Activated CD4-positive, alpha-beta T cell treated with anti-CD3 and anti-CD28 coated beads for 4 hours (primary cell): ENCODE data around the gene LIG3.
"Not testable (repeated sequence)": the region's sequence is repeated elsewhere in the genome, so short reads cannot be mapped to it uniquely, and the experiment has no call there.

Experiments
- DNase-seq, 2 donors: peaks; one replicate each; pipeline ENCODE4 v3.0.0-alpha.2; 2020

LIG3 gene

DNA sequence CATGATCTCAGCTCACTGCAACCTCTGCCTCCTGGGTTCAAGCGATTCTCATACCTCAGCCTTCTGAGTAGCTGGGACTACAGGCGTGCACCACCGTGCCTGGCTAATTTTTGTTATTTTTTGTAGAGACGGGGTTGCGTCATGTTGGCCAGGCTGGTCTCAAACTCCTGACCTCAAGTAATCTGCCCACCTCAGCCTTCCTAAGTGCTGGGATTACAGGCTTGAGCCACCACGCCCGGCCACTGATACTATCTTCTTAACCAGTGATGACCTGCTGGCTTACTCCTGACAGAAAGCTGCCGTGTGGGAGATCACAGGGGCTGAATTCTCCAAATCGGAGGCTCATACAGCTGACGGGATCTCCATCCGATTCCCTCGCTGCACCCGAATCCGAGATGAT lies 20.7 kb downstream of the LIG3 start:
- DNase-seq: not testable (repeated sequence)

- no peak for DNase-seq
Measured at GRCh38 chr17:35001549-35001948, 21.2 kb downstream of the LIG3 start.

GRCh38 chr17:35002876-35003551 lies 22.7 kb downstream of the LIG3 start:
- no peak for DNase-seq

DNA sequence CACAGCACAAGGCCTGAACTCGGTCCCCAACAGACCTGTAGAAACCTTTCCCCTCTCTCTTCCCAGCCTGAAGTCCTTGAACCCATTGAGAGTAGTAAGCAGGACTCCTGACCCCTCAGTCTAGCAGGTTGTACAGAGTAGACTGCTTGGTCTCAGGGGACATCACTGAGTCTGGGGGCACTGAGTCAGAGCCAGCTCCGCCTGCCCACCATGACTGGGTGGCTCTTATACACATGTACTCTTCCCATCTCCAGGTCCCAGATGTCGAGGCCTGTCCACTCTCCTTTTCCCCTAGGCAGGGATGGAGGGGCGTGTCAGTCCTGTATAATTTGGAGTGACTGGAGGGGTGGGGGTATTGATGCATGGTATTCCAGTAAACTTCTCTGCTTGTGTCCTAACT lies 23.5 kb downstream of the LIG3 start:
- DNase-seq: no peak

DNA sequence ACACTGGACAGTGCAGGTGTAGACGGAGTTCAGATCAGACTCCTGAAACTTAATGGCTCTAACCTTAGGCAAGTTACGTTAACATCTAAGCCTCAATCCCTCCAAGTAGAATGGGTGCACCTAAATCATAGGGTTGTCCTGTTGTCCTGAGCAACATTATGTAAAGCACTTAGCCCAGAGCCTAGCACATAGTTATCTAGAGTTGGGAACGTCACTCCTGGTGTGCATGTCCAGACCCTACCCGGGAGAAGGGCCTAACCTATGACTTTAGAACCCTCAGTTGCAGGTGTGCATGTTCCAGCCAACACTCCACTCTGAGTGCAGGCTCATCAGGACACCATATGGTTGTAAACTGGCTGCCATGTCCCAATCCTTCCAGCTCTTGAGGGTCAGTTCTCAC lies 26.0 kb downstream of the LIG3 start:
- no peak for DNase-seq

- no peak for DNase-seq
Measured at GRCh38 chr17:35006961-35007360, 26.6 kb downstream of the LIG3 start.

GRCh38 chr17:35010093-35010492 lies 29.8 kb downstream of the LIG3 start:
- DNase-seq: no peak

DNA sequence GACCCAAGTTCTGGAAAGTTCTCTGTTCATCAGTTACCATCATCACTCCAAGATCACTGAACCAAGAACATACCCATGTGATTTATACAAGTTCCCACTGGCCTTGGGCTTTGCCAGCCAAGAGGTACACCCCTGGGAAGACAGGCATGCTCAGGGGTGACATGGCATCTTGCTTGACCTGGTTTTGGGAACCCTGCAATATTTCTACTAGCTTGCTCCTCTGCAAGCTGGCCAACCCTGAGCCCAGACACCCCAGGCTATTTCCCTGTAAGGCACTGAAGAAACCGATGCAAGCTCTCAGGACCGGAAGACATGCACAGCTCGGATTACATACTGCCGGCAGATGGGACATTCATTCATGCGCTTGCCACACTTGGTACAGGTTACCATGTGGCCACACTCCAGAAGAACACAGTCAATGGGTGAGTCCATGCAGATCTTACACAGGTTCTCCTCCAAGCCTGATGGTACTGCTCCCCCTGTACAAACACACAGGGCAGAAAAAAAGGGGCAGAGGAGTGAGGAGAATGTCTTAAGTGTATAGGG lies 31.4 kb downstream of the LIG3 start:
- no peak for DNase-seq

- no peak for DNase-seq
Measured at GRCh38 chr17:35016369-35016768, 36.1 kb downstream of the LIG3 start.

GRCh38 chr17:35017021-35017420 lies 36.7 kb downstream of the LIG3 start:
- DNase-seq: no peak

DNA sequence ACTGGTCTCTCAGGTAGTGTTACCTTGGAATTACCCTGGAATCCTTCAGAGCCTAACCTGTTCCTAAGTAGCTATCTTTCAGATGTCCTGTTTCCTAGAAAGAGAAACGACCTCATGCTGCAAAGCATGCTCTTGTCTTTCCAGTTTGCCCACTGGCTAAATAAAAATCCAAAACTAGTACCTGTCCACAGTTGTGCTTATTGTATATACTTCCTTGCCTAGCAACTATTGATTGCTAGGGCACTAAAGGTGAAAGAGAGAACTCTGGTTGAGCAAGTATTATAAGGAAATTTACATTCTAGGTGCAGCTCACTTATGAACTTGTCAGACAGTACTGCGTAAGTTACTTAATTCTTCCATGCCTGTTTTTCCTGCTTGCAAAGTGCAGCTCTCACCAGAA lies 38.5 kb downstream of the LIG3 start:
- no peak for DNase-seq

DNA sequence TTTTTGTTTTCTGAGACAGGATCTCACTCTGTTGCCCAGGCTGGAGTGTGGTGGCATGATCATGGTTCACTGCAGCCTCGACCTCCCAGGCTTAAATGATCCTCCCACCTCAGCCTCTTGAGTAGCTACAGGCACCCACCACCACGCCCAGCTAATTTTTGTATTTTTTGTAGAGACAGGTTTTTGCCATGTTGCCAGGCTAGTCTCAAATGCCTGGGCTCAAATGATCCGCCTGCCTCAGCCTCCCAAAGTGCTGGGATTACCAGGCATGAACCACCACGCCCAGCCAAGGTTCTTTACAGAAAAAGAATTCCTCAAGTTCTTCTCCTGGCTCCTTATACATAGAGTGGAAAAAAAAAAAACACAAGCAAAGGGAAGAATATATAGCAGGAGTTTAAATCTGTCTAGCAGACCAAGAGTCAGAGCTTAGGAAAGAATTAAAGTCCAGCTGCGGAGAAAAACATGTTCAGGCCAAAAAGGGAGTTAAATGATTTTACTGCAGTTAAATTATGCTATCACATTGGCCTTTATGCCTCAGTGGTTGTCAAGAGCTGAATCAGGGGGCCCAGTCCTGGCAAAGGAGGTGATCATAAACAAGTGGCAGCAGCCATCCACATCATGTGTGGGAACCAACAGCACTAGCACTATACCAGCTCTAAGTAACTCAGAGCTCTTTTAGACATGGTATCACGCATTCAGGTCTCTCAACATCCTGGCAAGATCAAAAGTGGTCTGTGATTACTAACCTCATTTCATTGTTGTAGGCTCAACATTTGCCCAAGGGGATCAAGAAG lies 39.3 kb downstream of the LIG3 start:
- no peak for DNase-seq

- DNase-seq: no peak
Measured at GRCh38 chr17:35021520-35022380, 41.4 kb downstream of the LIG3 start.

DNA sequence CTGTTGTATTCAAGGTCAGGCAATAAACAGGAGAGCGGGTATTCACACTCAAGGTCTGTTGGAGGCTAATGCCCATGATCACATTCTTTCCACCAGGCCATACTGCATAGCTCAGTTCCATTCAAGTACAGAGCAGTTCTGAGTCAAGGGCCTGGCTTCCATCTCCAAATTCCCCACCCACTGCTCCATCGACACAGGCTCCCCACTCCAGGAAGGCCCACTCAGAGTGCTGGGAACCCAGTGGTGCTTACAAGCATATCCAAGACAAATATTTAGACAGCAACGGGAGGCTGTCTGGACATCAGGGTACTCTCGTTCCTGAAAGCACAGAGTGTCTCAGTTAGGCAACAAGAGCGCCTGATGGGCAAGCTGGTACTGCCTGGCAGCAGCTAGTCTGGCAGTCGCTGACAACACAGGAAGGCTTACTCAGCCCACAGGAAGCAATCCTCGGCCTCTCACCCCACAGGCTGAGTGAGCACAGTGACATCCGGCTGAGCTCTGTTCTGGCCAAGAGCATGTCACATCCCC lies 42.3 kb downstream of the LIG3 start:
- DNase-seq: peak; percentile 70 to 75

DNA sequence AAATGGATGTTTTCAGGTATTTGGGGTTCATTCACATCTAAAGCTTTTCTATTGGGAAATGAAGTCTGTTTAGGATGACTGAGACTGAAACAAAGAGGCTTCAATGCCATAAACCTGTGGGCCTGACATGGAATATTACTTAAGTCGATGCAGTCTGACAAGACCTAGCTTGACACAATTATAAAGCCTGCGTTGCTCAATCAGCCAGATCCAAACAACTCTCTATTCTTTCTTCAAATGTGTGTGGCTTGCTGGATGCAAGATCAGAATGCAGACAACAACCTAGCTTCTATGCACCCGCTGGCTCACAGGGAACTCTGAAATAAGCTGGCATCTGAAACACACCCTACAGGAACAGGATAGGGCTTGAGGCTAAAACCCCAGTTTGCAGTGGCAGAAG lies 43.2 kb downstream of the LIG3 start:
- no peak for DNase-seq

GRCh38 chr17:35025541-35025940 lies 45.2 kb downstream of the LIG3 start:
- DNase-seq: no peak

DNA sequence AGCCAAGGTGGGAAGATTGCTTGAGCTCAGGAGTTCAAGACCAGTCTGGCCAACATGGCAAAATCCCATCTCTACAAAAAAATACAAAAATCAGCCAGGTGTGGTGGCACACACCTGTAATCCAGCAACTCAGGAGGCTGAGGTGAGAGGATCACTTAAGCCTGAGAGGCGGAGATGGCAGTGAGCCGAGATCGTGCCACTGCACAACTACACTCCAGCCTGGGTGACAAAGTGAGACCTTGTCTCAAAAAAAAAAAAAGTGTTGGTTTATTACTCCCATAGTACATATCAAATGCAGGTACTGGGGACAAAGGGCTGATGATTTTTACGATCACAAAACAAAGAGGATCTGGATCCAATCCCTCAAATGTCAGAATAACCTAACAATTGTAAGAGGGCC lies 47.8 kb downstream of the LIG3 start:
- not testable (repeated sequence) for DNase-seq

GRCh38 chr17:35028531-35029262 lies 48.4 kb downstream of the LIG3 start:
- no peak for DNase-seq

DNA sequence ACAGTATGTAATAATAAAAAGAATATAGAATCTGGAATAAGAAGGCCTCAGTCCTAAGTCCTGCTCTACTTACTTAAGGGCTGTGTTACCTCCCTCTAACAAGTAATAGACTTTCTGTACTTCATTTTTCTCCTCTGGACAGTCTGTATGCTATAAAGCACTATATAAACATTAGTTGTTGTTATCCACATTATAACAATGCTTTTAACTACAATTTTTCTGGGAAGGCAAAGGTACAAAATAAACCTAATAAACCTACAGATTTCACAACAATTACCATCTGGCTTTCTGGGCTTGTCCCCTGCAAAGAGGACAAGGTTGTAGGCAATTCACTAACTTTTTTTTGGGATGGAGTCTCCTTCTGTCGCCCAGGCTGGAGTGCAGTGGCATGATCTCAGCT lies 50.5 kb downstream of the LIG3 start:
- DNase-seq: no peak

DNA sequence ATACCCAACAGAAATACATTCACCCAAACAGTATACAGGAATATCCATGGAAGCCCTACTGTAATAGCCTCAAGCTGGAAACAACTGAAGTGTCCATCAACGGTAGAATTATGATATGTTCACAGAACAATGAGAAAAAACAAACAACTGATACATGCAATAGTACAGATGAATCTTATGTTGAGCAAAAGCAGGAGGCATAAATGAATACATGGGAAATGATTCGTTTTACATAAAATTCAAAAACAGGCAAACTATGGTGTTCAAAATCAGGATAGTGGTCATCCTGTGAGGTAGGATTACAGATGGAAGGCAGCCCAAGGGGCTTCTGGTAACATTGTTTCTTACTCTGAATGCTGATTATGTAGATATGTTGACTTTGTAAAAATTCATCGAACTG lies 58.1 kb downstream of the LIG3 start:
- DNase-seq: no peak

- DNase-seq: no peak
Measured at GRCh38 chr17:35041390-35041789, 61.1 kb downstream of the LIG3 start.

GRCh38 chr17:35044181-35044580 lies 63.9 kb downstream of the LIG3 start:
- DNase-seq: no peak
